ENCODE measurements around the gene N4BP2.
A peak's percentile ranks its signal among the peaks of the same experiment; 100 is the strongest.

The N4BP2 gene

GRCh38 chr4:40190880-40191815 lies 134.5 kb downstream of the N4BP2 start:
- no peak for DNase-seq (ENCODE audit: low read depth)
- TF ChIP-seq, protein P1, sequence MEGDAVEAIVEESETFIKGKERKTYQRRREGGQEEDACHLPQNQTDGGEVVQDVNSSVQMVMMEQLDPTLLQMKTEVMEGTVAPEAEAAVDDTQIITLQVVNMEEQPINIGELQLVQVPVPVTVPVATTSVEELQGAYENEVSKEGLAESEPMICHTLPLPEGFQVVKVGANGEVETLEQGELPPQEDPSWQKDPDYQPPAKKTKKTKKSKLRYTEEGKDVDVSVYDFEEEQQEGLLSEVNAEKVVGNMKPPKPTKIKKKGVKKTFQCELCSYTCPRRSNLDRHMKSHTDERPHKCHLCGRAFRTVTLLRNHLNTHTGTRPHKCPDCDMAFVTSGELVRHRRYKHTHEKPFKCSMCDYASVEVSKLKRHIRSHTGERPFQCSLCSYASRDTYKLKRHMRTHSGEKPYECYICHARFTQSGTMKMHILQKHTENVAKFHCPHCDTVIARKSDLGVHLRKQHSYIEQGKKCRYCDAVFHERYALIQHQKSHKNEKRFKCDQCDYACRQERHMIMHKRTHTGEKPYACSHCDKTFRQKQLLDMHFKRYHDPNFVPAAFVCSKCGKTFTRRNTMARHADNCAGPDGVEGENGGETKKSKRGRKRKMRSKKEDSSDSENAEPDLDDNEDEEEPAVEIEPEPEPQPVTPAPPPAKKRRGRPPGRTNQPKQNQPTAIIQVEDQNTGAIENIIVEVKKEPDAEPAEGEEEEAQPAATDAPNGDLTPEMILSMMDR (IDR thresholded peaks at IDR 0.05; ENCODE audit: low read depth, low read length, missing control alignments): no peak
- peak overlapping the region; percentile 97 for H3K4me3 ChIP-seq (ENCODE audit: low read depth, low read length)

GRCh38 chr4:40192114-40193015 lies 135.7 kb downstream of the N4BP2 start:
- peak overlapping the region; percentile 97 for H3K4me3 ChIP-seq (ENCODE audit: low read depth, low read length)
- TF ChIP-seq, protein P1 (IDR thresholded peaks at IDR 0.05; ENCODE audit: low read depth, low read length, missing control alignments): peak; percentile 14
- DNase-seq (ENCODE audit: low read depth): no peak

DNA sequence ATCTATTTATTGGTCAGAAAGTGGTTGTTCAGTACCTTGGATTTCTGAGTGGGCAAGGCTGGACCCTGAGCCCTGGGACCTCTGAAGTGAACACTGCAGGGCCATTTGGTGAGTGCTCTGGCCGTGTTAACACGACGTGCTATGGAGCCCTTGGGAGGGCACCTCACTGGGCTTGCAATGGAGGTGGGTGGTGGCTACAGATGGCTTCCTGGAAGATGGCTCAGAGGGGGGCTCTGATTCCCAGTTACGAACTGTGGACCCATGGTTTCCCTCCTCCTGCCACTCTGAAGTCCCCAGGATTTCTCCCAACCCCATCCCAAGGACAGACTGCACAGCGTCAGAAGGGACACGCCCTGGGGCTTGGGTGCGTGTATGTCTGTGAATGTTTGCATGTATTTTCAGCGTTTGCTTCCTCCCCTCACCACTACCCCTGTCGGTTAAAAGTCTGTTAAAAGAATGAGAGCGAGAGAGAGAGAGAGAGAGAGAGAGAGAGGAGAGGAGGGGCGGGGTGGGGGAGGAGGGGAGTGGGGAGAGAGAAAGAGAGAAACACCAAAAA lies 136.4 kb downstream of the N4BP2 start:
- H3K4me3 ChIP-seq (ENCODE audit: low read depth, low read length): peak overlapping the region; percentile 97
- TF ChIP-seq, protein P1 (IDR thresholded peaks at IDR 0.05; ENCODE audit: low read depth, low read length, missing control alignments): peak; percentile 19
- DNase-seq (ENCODE audit: low read depth): no peak

GRCh38 chr4:40193578-40193977 lies 136.9 kb downstream of the N4BP2 start:
- TF ChIP-seq, protein P1 (IDR thresholded peaks at IDR 0.05; ENCODE audit: low read depth, low read length, missing control alignments): no peak
- DNase-seq (ENCODE audit: low read depth): no peak
- peak overlapping the region; percentile 97 for H3K4me3 ChIP-seq (ENCODE audit: low read depth, low read length)

- TF ChIP-seq, protein P1 (IDR thresholded peaks at IDR 0.05; ENCODE audit: low read depth, low read length, missing control alignments): no peak
- no peak for DNase-seq (ENCODE audit: low read depth)
- peak overlapping the region; percentile 97 for H3K4me3 ChIP-seq (ENCODE audit: low read depth, low read length)
Observed at GRCh38 chr4:40194602-40195161, 138.0 kb downstream of the N4BP2 start.

Measured in GM12864 (cell line).